GM18858 (cell line): Measurements from ENCODE around the gene PTGFR.

Experiments
- ATAC-seq: cut with Tn5 transposase; IDR thresholded peaks from one replicate; pipeline ENCODE4 v1.9.1; 2021; ENCODE audit not compliant: unreplicated experiment

PTGFR gene

DNA sequence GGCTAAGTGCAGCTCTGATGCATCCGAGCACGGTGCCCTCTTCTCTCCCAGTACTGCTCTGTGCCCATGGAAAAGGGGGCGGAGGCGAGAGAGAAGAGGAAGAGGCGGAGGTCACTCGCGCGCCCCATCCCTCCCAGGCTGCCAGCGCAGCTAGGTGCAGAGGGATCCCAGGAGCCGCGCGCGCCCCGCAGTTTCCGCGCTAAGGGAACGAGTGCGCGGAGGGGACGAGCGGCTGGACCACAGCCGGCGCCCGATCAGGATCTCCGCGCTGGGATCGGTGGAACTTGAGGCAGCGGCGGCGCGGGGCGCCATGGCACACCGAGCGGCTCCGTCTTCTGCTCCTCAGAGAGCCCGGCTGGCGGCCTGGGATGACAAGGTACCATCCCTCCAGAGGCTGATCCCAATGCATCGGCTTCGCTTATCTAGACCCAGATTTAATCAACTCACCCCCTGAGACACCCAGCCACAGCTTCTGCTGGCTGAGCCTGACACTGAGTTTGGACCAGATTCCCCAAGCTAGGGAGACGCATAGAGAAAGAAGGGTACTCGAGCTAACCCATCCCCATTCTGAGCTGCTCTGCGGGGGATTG lies at the start of gene PTGFR:
TSS of gene PTGFR (plus strand) at position 114 of the 590 bp plus-strand sequence. CDS start 1,770 bp downstream, outside the sequence.
- ATAC-seq, result no peak

DNA sequence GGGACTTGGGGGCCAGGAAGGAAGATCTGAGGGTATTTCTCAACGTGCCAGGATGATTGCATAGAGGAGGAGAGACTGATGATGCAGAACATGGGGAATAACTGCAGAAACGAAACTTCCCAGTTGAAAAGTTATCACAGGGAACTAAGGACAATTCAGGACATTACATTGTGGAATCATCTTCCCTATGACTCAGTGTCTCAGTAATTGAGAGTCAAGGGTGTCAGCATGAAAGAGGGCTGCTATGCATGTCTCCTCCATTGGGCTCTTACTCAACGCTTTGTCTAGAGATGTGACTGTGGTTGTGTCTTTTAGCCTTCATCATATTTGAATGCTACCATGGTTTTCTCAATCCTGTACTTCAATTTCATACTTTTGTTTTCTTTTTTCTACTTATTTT lies 48.9 kb upstream of the PTGFR start:
- no peak for ATAC-seq

GRCh38 chr1:78447086-78447485 lies 43.7 kb upstream of the PTGFR start:
- no peak for ATAC-seq

GRCh38 chr1:78464449-78464891 lies 26.3 kb upstream of the PTGFR start:
- ATAC-seq, result no peak

DNA sequence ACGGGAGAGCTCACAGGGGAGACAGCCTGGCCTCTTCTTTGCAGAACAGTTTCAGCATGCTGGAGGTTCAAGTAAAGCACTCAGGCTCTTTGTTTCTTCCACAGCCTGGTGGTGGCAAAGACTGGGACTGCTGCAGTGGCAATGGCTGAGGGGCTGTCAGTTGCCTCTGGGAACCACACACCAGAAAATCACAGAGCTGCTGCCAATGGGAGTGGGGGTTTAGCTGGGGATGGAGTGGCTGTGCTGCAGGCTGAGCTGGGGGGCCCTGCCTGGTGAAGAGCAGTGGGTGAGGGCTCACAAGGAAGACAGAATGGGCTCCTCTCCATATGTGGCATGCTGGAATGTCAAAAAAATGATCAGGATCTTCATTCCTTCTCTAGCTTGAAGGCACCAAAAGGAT lies 25.6 kb upstream of the PTGFR start:
- ATAC-seq, result no peak

- ATAC-seq, result no peak
These were observed 22.3 kb upstream of the PTGFR start for GRCh38 chr1:78468521-78468920.

- ATAC-seq, result no peak
These were observed 21.2 kb upstream of the PTGFR start for GRCh38 chr1:78469576-78469975.

DNA sequence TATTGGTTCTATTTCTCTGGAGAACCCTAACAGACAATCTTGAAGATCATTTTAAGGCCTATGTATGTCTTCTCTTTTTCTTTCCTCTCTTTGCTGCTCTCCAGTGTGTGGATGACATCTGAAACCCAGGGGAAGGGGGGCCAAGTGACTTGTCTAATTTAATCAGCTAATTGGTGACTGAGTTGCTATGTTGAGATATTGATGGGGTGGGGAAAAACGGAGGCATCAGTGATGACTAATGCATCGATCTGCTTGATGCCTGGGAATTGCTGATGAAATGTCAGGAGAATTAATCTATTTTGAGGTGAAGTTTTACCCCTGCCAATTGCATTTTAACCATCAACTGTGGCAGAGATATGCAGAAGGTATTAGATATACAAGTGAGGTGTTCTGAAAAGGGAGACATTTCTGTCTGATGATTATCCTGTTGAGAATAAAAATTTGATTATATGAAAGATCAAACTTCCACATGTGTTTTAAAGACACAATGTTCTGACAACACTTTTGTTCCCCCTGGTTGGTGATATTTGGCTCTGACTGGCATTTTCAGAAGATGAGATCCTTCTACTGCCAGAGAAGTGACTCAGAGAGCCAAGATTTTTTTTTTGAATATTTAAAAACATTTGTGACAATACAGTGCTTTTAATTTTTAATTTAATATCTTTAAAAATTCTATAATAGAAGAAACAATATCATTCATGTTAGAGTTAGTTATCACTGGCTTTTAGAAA lies 18.7 kb upstream of the PTGFR start:
- no peak for ATAC-seq

- ATAC-seq, result no peak
These were observed 17.8 kb upstream of the PTGFR start for GRCh38 chr1:78472851-78473496.

DNA sequence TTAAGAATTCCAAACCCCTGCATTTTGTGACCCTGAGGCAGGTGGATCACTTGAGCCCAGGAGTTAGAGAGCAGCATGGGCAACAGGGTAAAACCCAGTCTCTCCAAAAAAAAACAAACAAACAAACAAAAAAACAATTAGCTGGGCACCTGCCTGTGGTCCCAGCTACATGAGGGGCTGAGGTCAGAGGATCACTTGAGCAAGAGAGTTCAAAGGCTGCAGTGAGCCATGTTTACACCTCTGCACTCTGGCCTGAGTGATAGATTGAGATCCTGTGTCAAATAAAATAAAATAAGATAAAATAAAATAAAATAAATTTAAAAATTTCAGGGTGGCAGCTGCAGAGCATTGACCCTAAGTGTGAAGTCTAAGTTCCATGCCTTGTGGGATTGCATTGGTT lies 16.7 kb upstream of the PTGFR start:
- no peak for ATAC-seq

GRCh38 chr1:78475888-78476610 lies 14.7 kb upstream of the PTGFR start:
- ATAC-seq, result no peak

- no peak for ATAC-seq
These were observed 6.9 kb upstream of the PTGFR start for GRCh38 chr1:78483903-78484302.

DNA sequence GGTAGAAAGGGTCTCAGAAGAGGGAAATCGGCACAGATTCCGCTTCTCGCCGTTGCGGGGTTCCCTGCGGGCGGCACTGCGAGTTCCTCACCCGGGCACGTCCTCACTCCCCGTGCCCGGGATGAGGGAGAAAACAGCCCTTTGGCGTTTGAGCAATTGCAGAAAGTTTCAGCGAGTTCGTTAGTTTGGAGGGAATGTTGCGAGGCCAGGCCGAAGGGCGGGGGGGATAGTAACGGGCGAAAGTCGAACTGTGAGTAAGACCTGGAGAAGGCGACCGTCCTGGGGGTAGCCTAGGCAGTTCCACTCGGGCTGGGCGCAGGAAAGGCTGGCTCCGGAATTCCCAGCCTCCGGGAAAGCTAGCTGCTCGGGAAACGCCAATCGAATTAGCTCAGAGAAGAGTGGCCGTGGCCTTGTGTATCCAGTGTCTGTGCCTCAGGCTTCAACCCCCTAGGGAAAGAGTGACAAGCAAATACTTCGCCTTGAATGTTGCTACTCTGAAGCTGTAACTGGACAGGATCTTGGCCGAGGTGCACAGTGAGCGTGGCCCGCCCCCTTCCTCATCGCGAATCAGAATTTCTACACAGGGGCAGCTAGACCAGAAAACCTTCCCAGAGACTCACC lies 787 bp downstream of the PTGFR start:
- no peak for ATAC-seq

DNA sequence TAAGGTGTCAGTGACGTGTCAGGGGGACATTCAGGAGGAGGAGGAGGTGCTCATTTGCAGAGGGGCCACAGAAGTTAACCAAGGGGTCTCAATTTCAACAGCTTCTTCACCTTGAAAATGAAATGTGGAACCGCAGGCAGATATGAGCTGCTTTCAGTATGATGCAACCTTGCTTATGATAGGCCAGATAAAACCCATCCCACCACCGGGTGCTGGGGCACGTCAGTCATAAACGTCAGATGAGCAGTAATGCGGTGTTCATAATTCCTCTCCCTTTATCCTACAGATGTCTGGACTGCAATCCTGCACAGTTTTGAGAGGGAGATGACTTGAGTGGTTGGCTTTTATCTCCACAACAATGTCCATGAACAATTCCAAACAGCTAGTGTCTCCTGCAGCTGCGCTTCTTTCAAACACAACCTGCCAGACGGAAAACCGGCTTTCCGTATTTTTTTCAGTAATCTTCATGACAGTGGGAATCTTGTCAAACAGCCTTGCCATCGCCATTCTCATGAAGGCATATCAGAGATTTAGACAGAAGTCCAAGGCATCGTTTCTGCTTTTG lies 1.7 kb downstream of the PTGFR start:
- no peak for ATAC-seq

GRCh38 chr1:78493451-78493850 lies 2.7 kb downstream of the PTGFR start:
- ATAC-seq, result no peak

- ATAC-seq, result no peak
These were observed 6.4 kb downstream of the PTGFR start for GRCh38 chr1:78497201-78497600.

DNA sequence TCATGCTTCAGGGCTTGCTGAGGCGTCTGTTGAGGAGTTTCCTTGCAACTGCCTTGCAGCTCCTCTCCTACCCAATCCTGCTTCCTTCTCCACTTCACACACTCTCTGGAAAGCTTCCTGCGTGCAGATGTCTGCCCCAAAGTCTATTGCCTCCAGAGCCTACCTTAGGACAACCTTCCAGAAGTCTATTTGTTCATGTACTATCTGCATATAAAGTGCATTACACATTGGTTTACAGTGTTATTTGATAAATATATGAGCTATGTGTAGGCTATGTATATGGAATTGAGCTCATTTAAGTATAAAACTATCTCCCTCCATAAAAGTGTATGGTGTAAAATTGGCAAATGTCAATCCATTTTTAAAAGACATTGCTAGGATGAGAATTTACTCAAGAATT lies 9.8 kb downstream of the PTGFR start:
- ATAC-seq, result no peak

GRCh38 chr1:78501203-78501602 lies 10.4 kb downstream of the PTGFR start:
- ATAC-seq, result no peak

GRCh38 chr1:78511334-78511733 lies 20.6 kb downstream of the PTGFR start:
- ATAC-seq, result no peak

GRCh38 chr1:78516716-78517115 lies 25.9 kb downstream of the PTGFR start:
- ATAC-seq, result no peak

GRCh38 chr1:78519446-78519845 lies 28.7 kb downstream of the PTGFR start:
- ATAC-seq, result no peak
